GM19351 (cell line): ENCODE measurements around the gene CTPS2.
"Not testable (repeated sequence)": the region's sequence is repeated elsewhere in the genome, so short reads cannot be mapped to it uniquely, and the experiment has no call there.

Experiments used
- ATAC-seq: cut with Tn5 transposase; IDR thresholded peaks from one replicate; pipeline ENCODE4 v1.9.1; 2021; ENCODE audit warnings: mild to moderate bottlenecking, moderate library complexity; ENCODE audit not compliant: unreplicated experiment

Gene CTPS2, protein sequence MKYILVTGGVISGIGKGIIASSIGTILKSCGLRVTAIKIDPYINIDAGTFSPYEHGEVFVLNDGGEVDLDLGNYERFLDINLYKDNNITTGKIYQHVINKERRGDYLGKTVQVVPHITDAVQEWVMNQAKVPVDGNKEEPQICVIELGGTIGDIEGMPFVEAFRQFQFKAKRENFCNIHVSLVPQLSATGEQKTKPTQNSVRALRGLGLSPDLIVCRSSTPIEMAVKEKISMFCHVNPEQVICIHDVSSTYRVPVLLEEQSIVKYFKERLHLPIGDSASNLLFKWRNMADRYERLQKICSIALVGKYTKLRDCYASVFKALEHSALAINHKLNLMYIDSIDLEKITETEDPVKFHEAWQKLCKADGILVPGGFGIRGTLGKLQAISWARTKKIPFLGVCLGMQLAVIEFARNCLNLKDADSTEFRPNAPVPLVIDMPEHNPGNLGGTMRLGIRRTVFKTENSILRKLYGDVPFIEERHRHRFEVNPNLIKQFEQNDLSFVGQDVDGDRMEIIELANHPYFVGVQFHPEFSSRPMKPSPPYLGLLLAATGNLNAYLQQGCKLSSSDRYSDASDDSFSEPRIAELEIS

DNA sequence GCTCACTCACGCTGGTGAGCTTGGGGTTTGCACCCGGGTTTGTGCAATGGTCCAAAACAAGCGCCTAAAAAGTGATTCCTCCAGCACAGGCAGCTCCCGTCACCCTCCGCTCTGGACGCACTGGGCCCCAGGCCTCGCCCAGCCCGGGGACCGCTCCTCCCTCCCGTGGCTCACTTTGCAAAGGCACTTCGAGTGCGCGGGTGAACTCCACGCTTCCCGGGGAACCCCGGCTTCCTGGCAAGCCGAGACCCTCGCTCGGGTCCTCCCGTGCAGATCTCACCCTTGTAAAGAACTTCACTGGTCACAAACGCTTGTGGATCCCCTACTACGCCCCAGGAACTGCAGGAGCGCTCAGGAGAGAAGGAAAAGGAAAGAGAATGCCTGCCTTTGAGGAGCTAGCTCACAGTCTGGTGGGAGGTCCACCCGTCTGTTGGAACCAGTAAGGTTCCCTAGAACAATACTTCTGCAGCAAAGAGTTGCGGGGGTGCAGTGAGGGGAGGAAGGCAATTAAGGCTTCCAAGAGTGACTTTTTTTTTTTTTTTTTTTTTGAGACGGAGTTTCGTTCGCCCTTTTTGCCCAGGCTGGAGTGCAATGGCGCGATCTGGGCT is at the start of gene CTPS2:
CTPS2 (minus strand) TSS at position 122 of the 608 bp plus-strand sequence. CDS start 9,767 bp downstream, outside the sequence.
- peak; percentile 77 for ATAC-seq

DNA sequence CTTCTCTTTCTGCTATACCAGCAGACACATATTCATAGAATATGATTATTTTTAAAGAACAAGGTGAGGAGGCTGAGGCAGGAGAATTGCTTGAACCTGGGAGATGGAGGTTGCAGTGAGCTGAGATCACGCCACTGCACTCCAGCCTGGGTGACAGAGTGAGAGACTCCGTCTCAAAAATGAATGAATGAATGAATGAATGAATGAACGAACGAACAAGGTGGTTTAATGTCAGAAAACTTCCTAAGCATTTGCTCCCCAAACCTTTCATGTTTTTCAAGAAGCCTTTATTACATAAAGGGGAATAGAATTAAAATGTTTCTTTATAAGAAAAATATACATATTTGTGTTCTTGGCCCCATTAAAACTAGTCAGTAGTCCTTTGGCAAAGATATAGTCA is 49.0 kb upstream of the CTPS2 start:
- not testable (repeated sequence) for ATAC-seq

GRCh38 chrX:16756724-16757123 is 44.3 kb upstream of the CTPS2 start:
- no peak for ATAC-seq

DNA sequence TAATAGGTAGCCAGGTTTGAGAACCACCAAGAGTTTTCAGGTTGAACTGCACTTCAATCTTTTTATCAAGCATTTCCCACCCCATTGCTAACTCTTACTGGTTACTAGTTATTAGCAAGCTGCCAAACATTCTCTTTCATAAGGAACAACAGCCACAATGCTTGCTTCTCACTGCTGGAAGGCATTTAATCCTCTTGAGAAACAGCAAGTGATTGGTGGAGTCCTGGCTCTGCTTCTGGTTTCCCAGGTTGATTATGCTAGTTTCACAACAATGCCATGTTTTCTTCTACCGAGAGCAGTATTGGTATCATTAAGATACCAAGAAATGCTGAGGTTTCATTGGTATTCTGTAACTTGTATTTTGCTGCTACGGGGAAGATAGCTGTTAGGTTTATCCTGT is 41.5 kb upstream of the CTPS2 start:
- no peak for ATAC-seq

DNA sequence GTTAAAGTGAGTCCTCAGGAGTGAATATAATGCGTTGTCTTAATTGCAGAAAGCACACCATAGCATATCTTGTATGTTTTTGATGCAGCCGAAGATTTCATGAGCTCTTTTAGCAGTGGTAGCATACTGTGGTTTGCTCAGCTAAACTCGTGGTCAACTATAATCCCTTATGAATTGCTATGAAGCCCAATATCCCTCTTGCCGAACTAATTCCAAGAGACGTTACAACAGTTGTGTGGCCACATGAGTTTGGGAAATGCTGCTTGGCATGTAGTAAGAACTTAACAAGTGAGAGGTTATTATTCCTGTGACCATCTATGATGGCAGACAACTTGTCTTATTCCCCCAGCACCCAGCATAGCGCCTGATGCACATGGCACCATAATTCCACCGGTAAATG is 37.7 kb upstream of the CTPS2 start:
- no peak for ATAC-seq

DNA sequence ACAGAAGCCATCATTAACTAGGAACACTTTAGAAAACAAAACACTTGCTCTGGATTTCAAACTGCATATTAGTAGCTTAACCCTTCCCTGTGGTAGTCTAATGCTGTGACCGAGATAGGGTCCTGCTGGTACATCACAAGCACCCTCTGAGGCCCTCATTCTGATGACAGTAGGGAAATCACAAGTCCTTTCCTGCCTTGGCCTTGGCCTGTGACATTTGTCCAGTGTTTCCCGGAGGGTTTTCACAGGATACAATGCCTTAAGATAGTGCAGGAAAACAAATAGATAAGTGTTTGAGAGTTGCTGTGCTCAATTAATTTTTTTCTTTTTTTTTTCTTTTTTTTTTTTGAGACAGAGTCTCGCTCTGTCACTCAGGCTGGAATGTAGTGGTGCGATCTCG is 36.0 kb upstream of the CTPS2 start:
- no peak for ATAC-seq

DNA sequence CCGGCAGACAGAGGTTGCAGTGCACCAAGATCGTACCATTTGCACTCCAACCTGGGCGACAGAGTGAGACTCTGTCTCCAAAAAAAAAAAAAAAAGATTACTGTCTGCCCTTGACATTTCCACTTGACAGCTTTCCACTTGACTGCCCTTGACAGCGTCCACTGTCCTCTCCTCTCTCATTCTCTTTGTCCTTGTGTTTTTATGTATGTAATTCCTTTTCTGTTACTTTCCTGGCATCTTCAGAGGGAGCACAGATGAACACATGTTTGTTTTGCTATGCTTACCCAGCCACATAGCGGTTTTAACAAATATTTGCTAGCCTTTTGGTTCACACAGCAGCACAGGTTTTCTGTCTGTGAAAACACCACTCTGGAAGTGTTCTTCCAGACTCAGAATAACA is 33.2 kb upstream of the CTPS2 start:
- no peak for ATAC-seq

DNA sequence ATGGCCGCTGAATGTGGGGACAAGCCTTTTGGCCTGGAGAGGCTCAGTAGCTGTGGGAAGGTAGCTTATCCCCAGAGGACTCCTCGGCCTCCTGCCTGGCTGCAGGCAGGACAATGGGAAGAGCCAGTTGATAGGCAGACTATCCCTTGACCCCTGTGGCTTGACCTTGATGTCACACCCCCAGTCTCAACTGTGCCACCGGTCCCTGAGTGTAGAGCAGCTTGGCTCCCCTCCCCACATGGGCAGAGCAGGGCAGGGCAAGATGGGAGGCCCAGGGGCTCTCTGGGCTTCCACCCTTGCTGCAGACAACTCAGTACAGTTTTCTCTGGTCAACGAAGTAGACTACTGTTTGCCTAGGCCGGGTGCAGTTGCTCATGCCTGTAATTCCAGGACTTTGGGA is 32.6 kb upstream of the CTPS2 start:
- ATAC-seq = no peak

DNA sequence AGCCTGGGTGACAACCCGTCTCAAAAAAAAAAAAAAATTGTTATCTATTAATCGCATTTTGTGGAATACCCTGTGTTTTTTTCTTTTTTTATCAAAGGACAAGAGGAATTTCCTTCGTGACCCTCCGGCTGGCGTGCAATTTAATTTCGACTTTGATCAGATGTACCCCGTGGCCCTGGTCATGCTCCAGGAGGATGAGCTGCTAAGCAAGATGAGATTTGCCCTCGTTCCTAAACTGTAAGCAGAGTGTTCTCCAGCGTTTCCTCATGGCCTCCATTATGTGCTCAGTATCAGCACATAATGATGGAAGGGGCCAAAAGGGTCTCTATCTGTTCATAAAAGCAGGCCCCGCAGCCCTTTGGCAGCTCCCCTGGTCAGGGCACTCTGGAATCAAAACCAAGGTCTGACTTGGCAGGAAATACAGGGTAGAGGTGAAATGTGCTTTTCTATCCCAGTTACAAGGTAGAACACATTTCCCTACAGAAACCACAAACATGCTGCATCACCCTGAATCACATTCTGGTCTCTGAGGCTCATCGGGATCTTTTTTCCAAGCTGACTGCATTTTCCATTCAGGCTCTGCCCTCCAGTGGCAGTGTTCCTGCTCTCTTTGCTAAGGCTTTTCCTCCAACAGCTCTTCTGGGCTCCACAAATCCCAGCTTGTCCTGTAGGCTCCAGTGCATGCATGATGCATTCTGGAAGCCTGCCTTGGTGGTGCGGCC is 31.3 kb upstream of the CTPS2 start:
- ATAC-seq = no peak

DNA sequence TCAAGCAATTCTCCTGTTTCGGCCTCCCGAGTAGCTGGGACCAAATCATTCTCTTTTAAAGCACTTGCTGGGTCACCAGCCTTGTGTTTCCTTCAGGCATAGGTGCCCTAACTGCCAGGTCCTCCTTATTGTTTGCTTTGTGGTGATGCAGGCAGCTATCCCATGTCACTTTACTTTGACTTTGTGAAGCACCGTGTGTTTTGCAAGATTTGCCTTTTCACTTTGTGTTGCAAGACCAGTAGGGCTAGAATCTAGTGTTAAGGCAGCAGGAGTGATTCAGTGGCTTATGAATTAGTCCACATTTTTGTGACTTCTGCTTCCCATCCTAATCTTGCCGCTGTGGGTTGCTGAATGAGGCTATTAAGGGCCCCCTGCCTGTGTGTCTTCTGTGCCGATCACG is 27.1 kb upstream of the CTPS2 start:
- no peak for ATAC-seq

DNA sequence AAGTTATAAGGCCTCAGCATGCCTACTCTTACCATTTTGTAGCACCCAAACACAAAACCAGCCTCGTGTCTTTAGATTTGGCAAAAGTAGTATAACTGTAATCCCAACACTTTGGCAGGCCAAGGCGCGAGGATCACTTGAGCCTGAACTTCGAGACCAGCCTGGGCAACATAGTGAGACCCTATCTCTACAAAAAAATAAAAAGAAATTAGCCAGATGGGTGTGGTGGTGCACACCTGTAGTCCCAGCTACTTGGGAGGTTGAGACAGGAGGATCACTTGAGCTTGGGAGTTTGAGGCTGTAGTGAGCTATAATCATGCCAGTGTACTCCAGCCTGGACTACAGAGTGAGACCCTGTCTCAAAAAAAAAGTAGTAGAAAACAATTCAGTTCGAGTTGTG is 24.6 kb upstream of the CTPS2 start:
- no peak for ATAC-seq

DNA sequence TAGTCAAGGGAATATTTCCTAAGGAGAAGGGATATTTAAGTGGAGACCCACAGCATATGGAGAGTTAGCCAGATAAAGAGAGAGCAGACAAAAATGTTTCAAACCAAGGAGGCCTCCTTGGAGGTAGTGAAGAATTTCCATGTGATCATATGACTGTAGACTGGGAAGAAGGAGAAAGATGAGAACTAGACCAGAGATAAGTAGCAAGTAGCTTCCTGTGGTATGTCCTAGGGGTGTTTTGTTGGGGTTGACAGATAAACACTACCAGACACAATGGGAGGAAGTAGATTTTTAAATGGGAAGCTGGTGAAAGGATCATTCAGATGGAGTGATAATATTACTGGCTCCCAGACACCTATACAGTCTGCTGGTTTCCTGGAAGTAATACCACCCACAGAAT is 20.5 kb upstream of the CTPS2 start:
- no peak for ATAC-seq

DNA sequence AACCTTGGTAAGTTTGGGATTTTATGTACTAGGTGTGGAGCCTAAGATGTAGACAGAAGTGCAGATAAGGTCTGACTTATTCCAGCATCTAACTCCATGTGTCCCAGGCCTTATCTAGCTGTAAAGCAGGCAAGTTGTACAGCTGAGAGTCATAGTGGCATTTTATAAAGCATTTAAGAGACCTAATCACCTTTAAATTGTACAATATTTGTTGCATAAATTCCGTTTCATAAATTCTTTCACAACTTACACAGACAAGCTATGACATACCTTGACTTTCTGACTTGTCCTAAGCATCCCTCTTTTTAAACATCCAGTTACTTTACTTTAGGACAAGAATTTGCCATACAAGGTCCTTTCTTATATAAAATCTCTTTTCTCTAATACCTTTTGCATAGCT is 18.0 kb upstream of the CTPS2 start:
- no peak for ATAC-seq

GRCh38 chrX:16727637-16728036 is 15.2 kb upstream of the CTPS2 start:
- no peak for ATAC-seq

GRCh38 chrX:16726347-16726988 is 14.0 kb upstream of the CTPS2 start:
- ATAC-seq = not testable (repeated sequence)

DNA sequence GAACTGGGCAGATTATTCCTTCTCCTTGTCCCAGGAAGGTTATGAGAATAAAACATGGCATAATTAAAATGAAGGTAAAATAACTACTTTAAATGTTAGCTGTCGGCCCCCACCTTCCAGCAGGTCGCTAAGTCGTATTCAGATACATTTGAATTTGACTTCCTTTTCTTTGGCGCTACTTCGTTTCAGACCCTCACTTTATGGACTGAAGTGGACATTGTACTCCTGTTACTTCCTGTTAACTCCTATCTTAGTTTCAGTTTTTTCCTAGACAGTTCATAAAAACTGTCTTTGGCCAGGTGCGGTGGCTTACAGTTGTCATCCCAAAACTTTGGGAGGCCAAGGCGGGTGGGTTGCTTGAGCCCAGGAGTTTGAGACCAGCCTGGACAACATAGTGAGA is 12.6 kb upstream of the CTPS2 start:
- ATAC-seq = no peak

DNA sequence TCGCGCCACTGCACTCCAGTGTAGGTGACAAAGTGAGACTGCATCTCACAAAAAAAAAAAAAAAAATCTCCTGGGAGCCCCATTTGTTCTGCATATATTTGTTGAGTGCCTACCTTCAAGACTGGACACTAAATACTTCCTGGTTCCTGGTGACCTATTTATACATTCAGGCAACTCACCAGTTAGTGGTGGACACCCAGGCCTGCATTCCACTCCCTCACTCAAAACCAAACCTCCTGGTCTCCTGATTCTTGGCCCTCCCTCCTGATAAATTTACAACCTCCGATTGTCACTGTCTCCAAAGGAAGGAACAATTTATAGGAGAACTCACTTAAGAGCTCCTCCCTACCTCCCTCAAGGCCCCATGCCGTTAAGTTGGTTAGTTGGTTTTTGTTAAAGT is 10.0 kb upstream of the CTPS2 start:
- no peak for ATAC-seq

DNA sequence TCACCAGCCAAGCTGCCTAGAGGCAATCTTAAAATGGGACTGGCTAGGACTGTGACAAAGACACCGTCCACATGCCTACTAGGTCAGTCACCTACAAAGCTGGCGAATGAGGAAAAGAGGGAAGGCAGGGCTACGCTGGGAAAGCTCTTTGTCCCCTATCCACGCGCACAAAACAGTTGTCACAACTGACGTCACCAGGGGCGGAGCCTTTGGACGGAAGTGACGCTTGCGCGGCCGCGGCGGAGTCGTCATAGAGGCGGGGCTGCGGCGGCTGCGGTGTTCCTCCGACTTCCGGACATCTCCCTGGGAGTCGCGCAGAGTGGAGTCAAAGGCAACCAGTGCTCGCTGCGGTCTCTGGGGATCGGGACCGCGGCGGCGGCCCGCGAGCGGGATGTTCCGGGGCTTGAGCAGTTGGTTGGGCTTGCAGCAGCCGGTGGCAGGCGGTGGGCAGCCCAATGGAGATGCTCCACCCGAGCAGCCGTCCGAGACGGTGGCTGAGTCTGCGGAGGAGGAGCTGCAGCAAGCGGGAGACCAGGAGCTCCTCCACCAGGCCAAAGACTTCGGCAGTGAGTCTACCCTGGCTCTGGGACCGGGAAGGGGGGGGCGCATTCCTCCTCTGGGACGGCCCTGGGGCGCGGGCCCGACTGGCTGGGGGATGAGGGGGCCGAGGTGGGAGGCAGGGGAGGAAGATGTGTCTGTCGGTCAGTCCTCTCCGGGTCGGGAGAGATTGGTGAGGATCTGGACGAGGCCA is 7.0 kb upstream of the CTPS2 start, which contains the start of gene SYAP1:
SYAP1 (plus strand) TSS at position 279 of the 751 bp plus-strand sequence; CDS start at position 392, 113 bp downstream.
- ATAC-seq = peak; percentile 99

DNA sequence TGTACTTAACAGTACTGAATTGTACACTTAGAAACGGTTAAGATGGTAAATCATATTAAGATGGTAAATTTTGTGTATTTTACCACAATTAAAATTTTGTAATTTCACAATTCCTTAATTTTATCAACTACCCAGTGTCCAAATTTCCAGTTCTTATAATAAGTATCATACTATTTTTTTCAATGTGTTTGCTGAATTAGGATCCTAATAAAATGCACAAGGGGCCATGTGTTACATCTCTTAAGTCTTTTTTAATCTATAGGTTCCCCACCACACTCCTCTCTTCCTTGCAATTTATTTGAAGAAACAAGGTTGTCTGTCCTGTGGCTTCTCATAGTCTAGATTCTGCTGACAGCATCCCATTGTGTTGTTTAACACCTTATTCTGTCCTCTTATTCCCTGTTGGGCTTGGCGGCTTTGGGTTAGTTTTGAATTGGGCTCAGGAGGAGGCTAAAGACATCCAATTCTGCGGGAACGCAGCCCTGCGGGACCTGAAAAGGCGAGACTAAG is 6.4 kb upstream of the CTPS2 start:
- ATAC-seq = peak; percentile 35

DNA sequence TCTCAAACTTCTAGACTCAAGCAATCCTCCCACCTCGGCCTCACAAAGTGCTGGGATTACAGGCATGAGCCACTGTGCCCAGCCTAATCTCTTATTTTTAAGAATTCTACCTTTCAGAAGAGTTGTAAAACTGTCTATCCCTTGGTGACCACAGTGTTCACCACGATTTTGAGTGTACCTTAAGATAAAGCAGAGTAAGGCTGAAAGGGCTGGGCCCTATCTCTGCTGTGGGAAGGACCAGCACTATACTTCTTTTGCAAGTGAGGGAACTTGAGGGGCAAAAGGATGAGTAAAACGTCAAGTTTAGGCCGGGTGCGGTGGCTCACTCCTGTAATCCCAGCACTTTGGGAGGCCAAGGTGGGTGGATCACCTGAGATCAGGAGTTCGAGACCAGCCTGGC is 4.0 kb upstream of the CTPS2 start:
- ATAC-seq = not testable (repeated sequence)
